ENCODE results near the gene ARMC7. TPM values are rescaled to one million over a fixed set of nuclear protein-coding genes. Genes with fewer than 3 reads are reported as not detected.

ARMC7 gene
- total RNA-seq, 1 experiment from 2014 or later, result 43.2 TPM

DNA sequence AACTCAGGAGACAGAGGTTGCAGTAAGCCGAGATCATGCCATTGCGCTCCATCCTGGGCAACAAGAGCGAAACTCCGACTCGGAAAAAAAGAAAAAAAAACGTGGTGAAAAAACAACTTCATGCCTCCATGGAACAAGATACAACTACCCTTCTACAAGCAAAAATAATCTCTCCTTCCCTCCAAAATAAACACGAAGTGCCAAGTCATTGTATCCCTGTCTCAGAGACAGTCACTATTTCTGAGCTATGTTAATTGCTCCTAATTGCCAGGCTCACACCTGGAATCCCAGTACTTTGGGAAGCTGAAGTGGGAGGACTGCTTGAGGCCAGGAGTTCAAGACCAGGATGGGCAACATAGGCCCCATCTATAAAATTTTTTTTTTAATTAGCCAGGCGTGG is 41.0 kb upstream of the ARMC7 start:
- no peak overlapping the region for H3K9ac ChIP-seq (ENCODE audit: low read length)
- DNase-seq (ENCODE audit: low read depth, low spot score), result no peak
- no peak overlapping the region for H2AFZ ChIP-seq (ENCODE audit: low read depth, low read length, poor library complexity, severe bottlenecking)
- H4K20me1 ChIP-seq (ENCODE audit: insufficient read depth), result no peaks in the 10 kb centered on the region
- peaks cover 2 to 17% of the 10 kb centered on the region in 2 experiments; a peak in 3 of 4 replicates for H3K36me3 ChIP-seq (ENCODE audit: control insufficient read depth in 1 of 2, insufficient read depth in 2 of 2, low read length in 2 of 2)
- no TSS peak for BruUV-seq (replicated peaks)
- ChIA-PET POLR2A (interaction anchor here (2.0 kb wide), 1 partner anchor 10 kb away, joined by 9 read pairs; no protein-coding TSS in a partner anchor), RAD21 (ENCODE audit: low non-redundant PET in 1 of 2, low total read pairs in 2 of 2, uncharacterized antibody in 2 of 2, unreplicated experiment in 2 of 2) (interaction anchor here (1.2 to 2.0 kb wide), 2 partner anchors 37 to 133 kb away, joined by 3 to 10 read pairs; no protein-coding TSS in a partner anchor), CTCF (interaction anchor here (0.7 to 4.1 kb wide), 9 partner anchors 9 to 172 kb away, joined by 3 to 25 read pairs (median 7); no protein-coding TSS in a partner anchor)
- no peak for TF ChIP-seq CEBPB (IDR thresholded peaks at IDR 0.05; ENCODE audit: low read depth)
- TF ChIP-seq, protein P1, sequence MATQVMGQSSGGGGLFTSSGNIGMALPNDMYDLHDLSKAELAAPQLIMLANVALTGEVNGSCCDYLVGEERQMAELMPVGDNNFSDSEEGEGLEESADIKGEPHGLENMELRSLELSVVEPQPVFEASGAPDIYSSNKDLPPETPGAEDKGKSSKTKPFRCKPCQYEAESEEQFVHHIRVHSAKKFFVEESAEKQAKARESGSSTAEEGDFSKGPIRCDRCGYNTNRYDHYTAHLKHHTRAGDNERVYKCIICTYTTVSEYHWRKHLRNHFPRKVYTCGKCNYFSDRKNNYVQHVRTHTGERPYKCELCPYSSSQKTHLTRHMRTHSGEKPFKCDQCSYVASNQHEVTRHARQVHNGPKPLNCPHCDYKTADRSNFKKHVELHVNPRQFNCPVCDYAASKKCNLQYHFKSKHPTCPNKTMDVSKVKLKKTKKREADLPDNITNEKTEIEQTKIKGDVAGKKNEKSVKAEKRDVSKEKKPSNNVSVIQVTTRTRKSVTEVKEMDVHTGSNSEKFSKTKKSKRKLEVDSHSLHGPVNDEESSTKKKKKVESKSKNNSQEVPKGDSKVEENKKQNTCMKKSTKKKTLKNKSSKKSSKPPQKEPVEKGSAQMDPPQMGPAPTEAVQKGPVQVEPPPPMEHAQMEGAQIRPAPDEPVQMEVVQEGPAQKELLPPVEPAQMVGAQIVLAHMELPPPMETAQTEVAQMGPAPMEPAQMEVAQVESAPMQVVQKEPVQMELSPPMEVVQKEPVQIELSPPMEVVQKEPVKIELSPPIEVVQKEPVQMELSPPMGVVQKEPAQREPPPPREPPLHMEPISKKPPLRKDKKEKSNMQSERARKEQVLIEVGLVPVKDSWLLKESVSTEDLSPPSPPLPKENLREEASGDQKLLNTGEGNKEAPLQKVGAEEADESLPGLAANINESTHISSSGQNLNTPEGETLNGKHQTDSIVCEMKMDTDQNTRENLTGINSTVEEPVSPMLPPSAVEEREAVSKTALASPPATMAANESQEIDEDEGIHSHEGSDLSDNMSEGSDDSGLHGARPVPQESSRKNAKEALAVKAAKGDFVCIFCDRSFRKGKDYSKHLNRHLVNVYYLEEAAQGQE (IDR thresholded peaks at IDR 0.05; ENCODE audit: low read depth), result no peak
- TF ChIP-seq, protein P2, sequence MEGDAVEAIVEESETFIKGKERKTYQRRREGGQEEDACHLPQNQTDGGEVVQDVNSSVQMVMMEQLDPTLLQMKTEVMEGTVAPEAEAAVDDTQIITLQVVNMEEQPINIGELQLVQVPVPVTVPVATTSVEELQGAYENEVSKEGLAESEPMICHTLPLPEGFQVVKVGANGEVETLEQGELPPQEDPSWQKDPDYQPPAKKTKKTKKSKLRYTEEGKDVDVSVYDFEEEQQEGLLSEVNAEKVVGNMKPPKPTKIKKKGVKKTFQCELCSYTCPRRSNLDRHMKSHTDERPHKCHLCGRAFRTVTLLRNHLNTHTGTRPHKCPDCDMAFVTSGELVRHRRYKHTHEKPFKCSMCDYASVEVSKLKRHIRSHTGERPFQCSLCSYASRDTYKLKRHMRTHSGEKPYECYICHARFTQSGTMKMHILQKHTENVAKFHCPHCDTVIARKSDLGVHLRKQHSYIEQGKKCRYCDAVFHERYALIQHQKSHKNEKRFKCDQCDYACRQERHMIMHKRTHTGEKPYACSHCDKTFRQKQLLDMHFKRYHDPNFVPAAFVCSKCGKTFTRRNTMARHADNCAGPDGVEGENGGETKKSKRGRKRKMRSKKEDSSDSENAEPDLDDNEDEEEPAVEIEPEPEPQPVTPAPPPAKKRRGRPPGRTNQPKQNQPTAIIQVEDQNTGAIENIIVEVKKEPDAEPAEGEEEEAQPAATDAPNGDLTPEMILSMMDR (IDR thresholded peaks at IDR 0.05 in 2 of 3, conservative IDR thresholded peaks at IDR 0.05 in 1 of 3; ENCODE audit: borderline replicate concordance in 1 of 3, insufficient read depth in 1 of 3, low read depth in 2 of 3, low read length in 2 of 3), result no peak
- TF ChIP-seq POLR2AphosphoS5 (IDR thresholded peaks at IDR 0.05; ENCODE audit: low read depth, low read length), result no peak
- TF ChIP-seq EGR1 (IDR thresholded peaks at IDR 0.05; ENCODE audit: low read depth), result no peak
- TF ChIP-seq CBX3 (IDR thresholded peaks at IDR 0.05; ENCODE audit: low read depth), result no peak
- TF ChIP-seq SRF (IDR thresholded peaks at IDR 0.05; ENCODE audit: low read depth), result no peak
- TF ChIP-seq RAD21 (IDR thresholded peaks at IDR 0.05; ENCODE audit: low read depth), result no peak
- TF ChIP-seq TCF7L2 (IDR thresholded peaks at IDR 0.05; ENCODE audit: borderline replicate concordance, extremely low read depth, insufficient read depth, insufficient read length), result no peak
- no peak for TF ChIP-seq POLR2A (IDR thresholded peaks at IDR 0.05; ENCODE audit: borderline replicate concordance, extremely low read depth, insufficient read depth, insufficient read length)
- no peak for TF ChIP-seq EZH2 (IDR thresholded peaks at IDR 0.05)
- TF ChIP-seq JUND (IDR thresholded peaks at IDR 0.05), result no peak
- TF ChIP-seq, protein P3, sequence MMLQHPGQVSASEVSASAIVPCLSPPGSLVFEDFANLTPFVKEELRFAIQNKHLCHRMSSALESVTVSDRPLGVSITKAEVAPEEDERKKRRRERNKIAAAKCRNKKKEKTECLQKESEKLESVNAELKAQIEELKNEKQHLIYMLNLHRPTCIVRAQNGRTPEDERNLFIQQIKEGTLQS (IDR thresholded peaks at IDR 0.05), result no peak
- no peak for TF ChIP-seq FOSL1 (IDR thresholded peaks at IDR 0.05; ENCODE audit: low read depth)
- TF ChIP-seq, protein P4, sequence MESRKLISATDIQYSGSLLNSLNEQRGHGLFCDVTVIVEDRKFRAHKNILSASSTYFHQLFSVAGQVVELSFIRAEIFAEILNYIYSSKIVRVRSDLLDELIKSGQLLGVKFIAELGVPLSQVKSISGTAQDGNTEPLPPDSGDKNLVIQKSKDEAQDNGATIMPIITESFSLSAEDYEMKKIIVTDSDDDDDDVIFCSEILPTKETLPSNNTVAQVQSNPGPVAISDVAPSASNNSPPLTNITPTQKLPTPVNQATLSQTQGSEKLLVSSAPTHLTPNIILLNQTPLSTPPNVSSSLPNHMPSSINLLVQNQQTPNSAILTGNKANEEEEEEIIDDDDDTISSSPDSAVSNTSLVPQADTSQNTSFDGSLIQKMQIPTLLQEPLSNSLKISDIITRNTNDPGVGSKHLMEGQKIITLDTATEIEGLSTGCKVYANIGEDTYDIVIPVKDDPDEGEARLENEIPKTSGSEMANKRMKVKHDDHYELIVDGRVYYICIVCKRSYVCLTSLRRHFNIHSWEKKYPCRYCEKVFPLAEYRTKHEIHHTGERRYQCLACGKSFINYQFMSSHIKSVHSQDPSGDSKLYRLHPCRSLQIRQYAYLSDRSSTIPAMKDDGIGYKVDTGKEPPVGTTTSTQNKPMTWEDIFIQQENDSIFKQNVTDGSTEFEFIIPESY (IDR thresholded peaks at IDR 0.05; ENCODE audit: extremely low read depth, insufficient replicate concordance, low read length), result no peak
- TF ChIP-seq, protein P5, sequence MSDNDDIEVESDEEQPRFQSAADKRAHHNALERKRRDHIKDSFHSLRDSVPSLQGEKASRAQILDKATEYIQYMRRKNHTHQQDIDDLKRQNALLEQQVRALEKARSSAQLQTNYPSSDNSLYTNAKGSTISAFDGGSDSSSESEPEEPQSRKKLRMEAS (IDR thresholded peaks at IDR 0.05), result no peak
- no peak for TF ChIP-seq YY1 (IDR thresholded peaks at IDR 0.05; ENCODE audit: extremely low read depth, insufficient replicate concordance, low read depth, low read length)
- H3K27me3 ChIP-seq (ENCODE audit: insufficient read depth, low read length), result no peaks in the 10 kb centered on the region
- H3K9me2 ChIP-seq (ENCODE audit: insufficient read depth), result no peaks in the 10 kb centered on the region
- no peaks in the 10 kb centered on the region for H3K9me3 ChIP-seq (ENCODE audit: control insufficient read depth in 1 of 2, insufficient read depth in 1 of 2, low read depth in 1 of 2, low read length in 2 of 2)
- no peak overlapping the region for H3K4me2 ChIP-seq (ENCODE audit: low read length)
- no peaks in the 10 kb centered on the region for H3K79me2 ChIP-seq (ENCODE audit: insufficient read depth, low read length)
- peaks cover 11 to 14% of the 10 kb centered on the region in 2 experiments for H3K4me1 ChIP-seq (ENCODE audit: control insufficient read depth in 1 of 2, insufficient read depth in 2 of 2, low read length in 2 of 2)
- no peak overlapping the region for H3K27ac ChIP-seq (ENCODE audit: low read depth, low read length)
- intact Hi-C loops (cut with micrococcal nuclease), result no loop called here
- no peak for ATAC-seq
- no peak overlapping the region for H3K4me3 ChIP-seq (replicated peaks in 1 of 2; ENCODE audit: low read depth in 1 of 2, low read length in 2 of 2)

All from HCT116 (cell line).